H1 (cell line): ENCODE measurements around the gene SPSB2. TPM values are rescaled to one million over a fixed set of nuclear protein-coding genes. Genes with fewer than 3 reads are reported as not detected.

ENCODE experiments used
- CTCF ChIA-PET: fragments of 300-600 bp; sonication (Branson Sonifier 250); formaldehyde crosslinking; loops from one replicate; lab custom pipeline; 2021; ENCODE audit not compliant: partially characterized antibody; lab: Charles Lee
- POLR2A ChIA-PET: fragments of 300-600 bp; sonication (Branson Sonifier 250); formaldehyde crosslinking; loops from one replicate; lab custom pipeline; 2021; ENCODE audit warnings: inconsistent platforms; ENCODE audit not compliant: partially characterized antibody; lab: Charles Lee
- DNase-seq, 2 experiments: peaks; one replicate each; pipeline versions ENCODE4 v3.0.0 to v3.0.0-alpha.2; 2010 to 2022; ENCODE audit warnings: low spot score in 2 of 2, low read depth in 1 of 2, mixed read lengths in 1 of 2
- FAIRE-seq: peaks from 2 replicates; lab custom pipeline; 2011; peaks lifted over from hg19 to GRCh38; lab: Jason Lieb, UNC
- H2AFZ ChIP-seq: 2 replicates; pipeline ENCODE4 v1.8.1; 2012; ENCODE audit warnings: low read length, inconsistent platforms
- H2AK5ac ChIP-seq: 2 replicates; pipeline ENCODE4 v1.6.1; 2013; ENCODE audit warnings: low read depth, low read length
- H2BK120ac ChIP-seq: replicated peaks from 2 replicates; pipeline ENCODE3; 2013; ENCODE audit warnings: low read depth, low read length, inconsistent platforms
- H2BK12ac ChIP-seq: 2 replicates; pipeline ENCODE4 v1.6.1; 2013; ENCODE audit warnings: low read depth, low read length
- H2BK15ac ChIP-seq: 2 replicates; pipeline ENCODE4 v1.6.1; 2013; ENCODE audit warnings: low read length
- H2BK20ac ChIP-seq: 2 replicates; pipeline ENCODE4 v1.6.1; 2013; ENCODE audit warnings: low read length
- H2BK5ac ChIP-seq: 2 replicates; pipeline ENCODE4 v1.6.1; 2013; ENCODE audit warnings: low read depth, low read length
- H3K14ac ChIP-seq: 2 replicates; pipeline ENCODE4 v1.6.1; 2013; ENCODE audit warnings: inconsistent platforms; ENCODE audit not compliant: insufficient read length
- H3K18ac ChIP-seq: 2 replicates; pipeline ENCODE4 v1.6.1; 2013; ENCODE audit warnings: low read length; ENCODE audit errors: extremely low read depth
- H3K23ac ChIP-seq: 2 replicates; pipeline ENCODE4 v1.6.1; 2013; ENCODE audit warnings: inconsistent platforms; ENCODE audit not compliant: insufficient read length
- H3K23me2 ChIP-seq: 2 replicates; pipeline ENCODE4 v1.6.1; 2013; ENCODE audit warnings: low read depth, low read length
- H3K27ac ChIP-seq: 2 replicates; pipeline ENCODE4 v1.6.1; 2011; ENCODE audit warnings: low read depth, low read length, inconsistent platforms
- H3K27me3 ChIP-seq, 4 experiments: replicated peaks in 1 of 4; 1 replicate in 1 of 4; 2 replicates in 3 of 4; pipeline versions ENCODE4 v1.6.1 to v1.8.1; 2011 to 2013; ENCODE audit warnings: low read length in 3 of 4, mild to moderate bottlenecking in 3 of 4, inconsistent platforms in 2 of 4, mixed read lengths in 2 of 4, moderate library complexity in 1 of 4; ENCODE audit not compliant: control insufficient read depth in 3 of 4, insufficient read depth in 3 of 4; ENCODE audit errors: extremely low read depth in 1 of 4
- H3K36me3 ChIP-seq, 4 experiments: 2 replicates each; pipeline versions ENCODE4 v1.6.1 to v1.8.1; 2011 to 2013; ENCODE audit warnings: mild to moderate bottlenecking in 4 of 4, low read length in 3 of 4, moderate library complexity in 2 of 4, control low read depth in 1 of 4, inconsistent platforms in 1 of 4; ENCODE audit not compliant: insufficient read depth in 4 of 4, control insufficient read depth in 2 of 4
- H3K4ac ChIP-seq: replicated peaks from 2 replicates; pipeline ENCODE3; 2013; ENCODE audit warnings: low read length, low read depth, mixed read lengths, inconsistent platforms; ENCODE audit not compliant: insufficient read length
- H3K4me1 ChIP-seq, 4 experiments: replicated peaks in 1 of 4; 1 replicate in 1 of 4; 2 replicates in 3 of 4; pipeline versions ENCODE4 v1.6.1 to v1.8.1; 2011 to 2013; ENCODE audit warnings: low read length in 3 of 4, inconsistent platforms in 2 of 4, mixed read lengths in 1 of 4; ENCODE audit not compliant: insufficient read depth in 4 of 4, control insufficient read depth in 3 of 4
- H3K4me2 ChIP-seq, 2 experiments: 2 replicates each; pipeline versions ENCODE4 v1.6.1 to v1.8.1; 2011 to 2013; ENCODE audit warnings: low read depth in 2 of 2, low read length in 2 of 2, control low read depth in 1 of 2, inconsistent platforms in 1 of 2, mild to moderate bottlenecking in 1 of 2; ENCODE audit not compliant: insufficient read depth in 1 of 2
- H3K4me3 ChIP-seq, 4 experiments: fragments of 200-600, 300-600 bp in 1 of 4; sonication (generic), shearing (Covaris generic), sonication (Bioruptor Twin) in 1 of 4; 2 replicates each; pipeline versions ENCODE4 v1.5.1 to v1.8.1; 2011 to 2016; ENCODE audit warnings: low read length in 4 of 4, low read depth in 3 of 4, control low read depth in 2 of 4, inconsistent platforms in 2 of 4, mild to moderate bottlenecking in 2 of 4, mixed read lengths in 1 of 4, moderate library complexity in 1 of 4; ENCODE audit not compliant: insufficient read depth in 2 of 4; ENCODE audit errors: extremely low read depth in 1 of 4
- H3K56ac ChIP-seq: replicated peaks from 2 replicates; pipeline ENCODE3; 2013; ENCODE audit warnings: low read depth, mild to moderate bottlenecking, mixed read lengths, low read length, inconsistent platforms; ENCODE audit not compliant: insufficient read length
- H3K79me1 ChIP-seq: 2 replicates; pipeline ENCODE4 v1.6.1; 2013; ENCODE audit warnings: low read depth, low read length, control low read depth
- H3K79me2 ChIP-seq, 2 experiments: 2 replicates each; pipeline versions ENCODE4 v1.6.1 to v1.8.1; 2012 to 2013; ENCODE audit warnings: low read length in 2 of 2, mild to moderate bottlenecking in 2 of 2, inconsistent platforms in 1 of 2; ENCODE audit not compliant: insufficient read depth in 2 of 2, control insufficient read depth in 1 of 2
- H3K9ac ChIP-seq, 4 experiments: replicated peaks in 1 of 4; 1 replicate in 1 of 4; 2 replicates in 3 of 4; pipeline versions ENCODE4 v1.6.1 to v1.8.1; 2011 to 2013; ENCODE audit warnings: low read depth in 3 of 4, low read length in 3 of 4, control low read depth in 2 of 4, mild to moderate bottlenecking in 2 of 4, moderate library complexity in 2 of 4, inconsistent platforms in 1 of 4; ENCODE audit errors: extremely low read depth in 1 of 4
- H3K9me3 ChIP-seq, 2 experiments: 2 replicates each; pipeline versions ENCODE4 v1.6.1 to v1.8.1; 2012 to 2013; ENCODE audit warnings: mild to moderate bottlenecking in 2 of 2, moderate library complexity in 2 of 2, control low read depth in 1 of 2, inconsistent platforms in 1 of 2, low read depth in 1 of 2, low read length in 1 of 2, mixed read lengths in 1 of 2; ENCODE audit not compliant: insufficient read depth in 2 of 2
- H4K20me1 ChIP-seq, 2 experiments: replicated peaks in 1 of 2; 2 replicates each; pipeline versions ENCODE3 to v1.8.1; 2011 to 2013; ENCODE audit warnings: inconsistent platforms in 2 of 2, low read length in 2 of 2, mild to moderate bottlenecking in 1 of 2; ENCODE audit not compliant: insufficient read depth in 2 of 2, control insufficient read depth in 1 of 2
- H4K5ac ChIP-seq: 2 replicates; pipeline ENCODE4 v1.6.1; 2013; ENCODE audit warnings: low read length, low read depth, mixed read lengths, inconsistent platforms; ENCODE audit not compliant: insufficient read length
- H4K8ac ChIP-seq: 2 replicates; pipeline ENCODE4 v1.8.0; 2013; ENCODE audit warnings: mild to moderate bottlenecking, moderate library complexity, low read length, inconsistent platforms; ENCODE audit not compliant: insufficient read depth; ENCODE audit errors: extremely low read depth
- H4K91ac ChIP-seq: replicated peaks from 2 replicates; pipeline ENCODE3; 2013; ENCODE audit warnings: low read length, mixed read lengths, inconsistent platforms; ENCODE audit not compliant: insufficient read length
- ASH2L ChIP-seq: fragments of 200-600, 300-600 bp; sonication (generic); IDR thresholded peaks from one replicate; pipeline ENCODE4 v1.7.1; 2017; ENCODE audit warnings: low read length
- BRCA1 ChIP-seq: IDR thresholded peaks from 2 replicates; pipeline ENCODE4 v1.6.1; 2012; ENCODE audit warnings: low read depth, low read length, improper control_type of control experiment
- CHD1 ChIP-seq: IDR thresholded peaks from 2 replicates; pipeline ENCODE4 v1.6.1; 2012; ENCODE audit warnings: low read depth, low read length, improper control_type of control experiment
- HDAC2 ChIP-seq, 2 experiments: fragments of 300-600 bp in 1 of 2; sonication (generic) in 1 of 2; IDR thresholded peaks; 2 replicates each; pipeline ENCODE4 v1.6.1; 2011 to 2012; ENCODE audit warnings: low read depth in 2 of 2, low read length in 2 of 2, mild to moderate bottlenecking in 2 of 2, moderate library complexity in 2 of 2, borderline replicate concordance in 1 of 2, inconsistent platforms in 1 of 2
- HDAC6 ChIP-seq: IDR thresholded peaks from one replicate; pipeline ENCODE4 v1.7.1; 2012; ENCODE audit warnings: low read depth, mild to moderate bottlenecking, inconsistent platforms, low read length, moderate library complexity
- KDM4A ChIP-seq: IDR thresholded peaks from one replicate; pipeline ENCODE4 v1.7.1; 2012; ENCODE audit warnings: low read depth, mild to moderate bottlenecking, moderate library complexity, low read length, inconsistent platforms; ENCODE audit not compliant: severe bottlenecking
- PHF8 ChIP-seq: fragments of 200-600 bp; sonication (generic); conservative IDR thresholded peaks from 2 replicates; pipeline ENCODE4 v1.7.1; 2012; ENCODE audit warnings: low read depth, mild to moderate bottlenecking, inconsistent platforms, low read length, moderate library complexity
- RNF2 ChIP-seq: fragments of 200-900, 300-1000 bp; sonication (generic); IDR thresholded peaks from 2 replicates; pipeline ENCODE4 v1.7.1; 2016; ENCODE audit warnings: borderline replicate concordance, low read depth, mild to moderate bottlenecking, antibody characterized with exemption, low read length; ENCODE audit not compliant: poor library complexity, severe bottlenecking; ENCODE audit errors: missing control alignments
- SIRT6 ChIP-seq: IDR thresholded peaks from one replicate; pipeline ENCODE4 v1.7.1; 2012; ENCODE audit warnings: low read length, inconsistent platforms
- YY1 ChIP-seq: IDR thresholded peaks from 2 replicates; pipeline ENCODE4 v1.6.1; 2011; ENCODE audit warnings: low read depth, mild to moderate bottlenecking, low read length
- WGBS, 2 experiments: shearing (Covaris generic) in 1 of 2; methylation state at CpG; one replicate each; pipeline versions ENCODE4 v1.1.6 to v1.1.7; 2013 to 2015; ENCODE audit warnings: low lambda C conversion rate in 2 of 2, mixed read lengths in 2 of 2, inconsistent platforms in 1 of 2, low coverage in 1 of 2, missing lambda C conversion rate in 1 of 2; ENCODE audit not compliant: insufficient replicate concordance in 2 of 2, insufficient coverage in 1 of 2, insufficient read length in 1 of 2; ENCODE audit errors: extremely low coverage in 1 of 2, missing lambda C conversion rate in 1 of 2; 5-methylcytosine and 5-hydroxymethylcytosine counted together
- polyA plus RNA-seq, 7 experiments: library from polyadenylated mRNA; depleted of rRNA in 3 of 7; stranded (reverse) in 5 of 7; unstranded in 2 of 7; fragments of >200 nt in 5 of 7; fragments of 200-250 nt in 2 of 7; gene quantifications; 1 replicate in 5 of 7; 2 replicates in 1 of 7; 4 replicates in 1 of 7; pipeline versions ENCODE4 v1.2.1 to v1.2.3, GENCODE V29; 2011 to 2013; ENCODE audit warnings: missing spikeins in 2 of 7, mixed read lengths in 2 of 7
- total RNA-seq: library from RNA; stranded (reverse); fragmentation: NEBNext Ultra II Directional; extraction: Animal tissue kit (Norgen Biotek cat#: 25700); gene quantifications from 2 replicates; pipeline ENCODE4 v1.2.1, GENCODE V29; 2021

Gene SPSB2
- total and polyA plus RNA-seq, 2 of the 8 experiments (the other 6 are each of a cell fraction or from before 2014, with no cell fraction given) = 13.0 to 23.2 TPM

- H4K5ac ChIP-seq = peak within 1 kb of the TSS; percentile 31
- FAIRE-seq (no peak), DNase-seq (peak in 1 of 2 experiments; percentile 82)
- peak within 1 kb of the TSS; percentile 91; the same call in 1 of the 2 replicates for H2AK5ac ChIP-seq
- H3K27me3 ChIP-seq = peaks cover 0 to 12% (median 9%) of the 10 kb centered on the region in 4 experiments; a peak in 6 of 7 replicates
- peak within 1 kb of the TSS; percentile 3 for H3K56ac ChIP-seq
- H3K79me2 ChIP-seq = no peaks in the 10 kb centered on the region
- peak within 1 kb of the TSS in 2 of 4 experiments; percentile 40 to 61; a peak in 6 of 7 replicates for H3K9ac ChIP-seq
- H4K8ac ChIP-seq = no peak within 1 kb of the TSS; the same call in 1 of the 2 replicates
- H3K14ac ChIP-seq = peak within 1 kb of the TSS; percentile 71
- H2AFZ ChIP-seq = 0 out of 2 replicates have a peak within 1 kb of the TSS, but pooled peaks have one; percentile 6
- H3K79me1 ChIP-seq = no peaks in the 10 kb centered on the region; the same call in 1 of the 2 replicates
- H3K9me3 ChIP-seq = no peaks in the 10 kb centered on the region
- H3K4me3 ChIP-seq = peak within 1 kb of the TSS; percentile 53 to 72 (median 60)
- H4K20me1 ChIP-seq = peaks cover 0 to 10% of the 10 kb centered on the region in 2 experiments
- ChIA-PET POLR2A (interaction anchor here (0.7 to 27.1 kb wide), 24 partner anchors 10 to 283 kb away, joined by 3 to 388 read pairs (median 4); partner anchors contain the start of genes C12orf57, CDCA3, COPS7A and GNB3), CTCF (interaction anchor here (0.8 to 23.7 kb wide), 13 partner anchors 11 to 201 kb away, joined by 3 to 532 read pairs (median 5); partner anchors contain the start of genes CD4, COPS7A, GNB3 and LAG3)
- no peaks in the 10 kb centered on the region for H3K36me3 ChIP-seq
- H3K23ac ChIP-seq = no peak within 1 kb of the TSS
- peak within 1 kb of the TSS; percentile 100 for H2BK15ac ChIP-seq
- peak within 1 kb of the TSS; percentile 83 for H4K91ac ChIP-seq
- H3K4me1 ChIP-seq = peaks cover 4 to 59% (median 35%) of the 10 kb centered on the region in 4 experiments
- peak within 1 kb of the TSS; percentile 84; the same call in 1 of the 2 replicates for H2BK12ac ChIP-seq
- no peak within 1 kb of the TSS; the same call in 1 of the 2 replicates for H3K27ac ChIP-seq
- H3K18ac ChIP-seq = peak within 1 kb of the TSS; percentile 94
- H3K23me2 ChIP-seq = peaks cover 28% of the 10 kb centered on the region
- peak within 1 kb of the TSS; percentile 82 for H3K4ac ChIP-seq
- H2BK120ac ChIP-seq = peak within 1 kb of the TSS; percentile 82
- 0% methylated on average over 1 of the region's 28 CpGs; no CpG with 5 or more reads in 1 of the 2 experiments for WGBS, 2 experiments
- H2BK20ac ChIP-seq = peak within 1 kb of the TSS; percentile 55
- peak within 1 kb of the TSS; percentile 94 to 98 for H3K4me2 ChIP-seq
- peak within 1 kb of the TSS; percentile 89; the same call in 1 of the 2 replicates for H2BK5ac ChIP-seq
- no peak for TF ChIP-seq BRCA1
- TF ChIP-seq CHD1 = no peak
- TF ChIP-seq SIRT6 = no peak
- TF ChIP-seq YY1 = peak; percentile 17; the same call in 1 of the 2 replicates
- no peak for TF ChIP-seq HDAC6
- peak; percentile 49 for TF ChIP-seq ASH2L
- TF ChIP-seq HDAC2 (IDR thresholded peaks at IDR 0.05; ENCODE audit: borderline replicate concordance in 1 of 2, low read depth in 2 of 2, low read length in 2 of 2) = no peak
- TF ChIP-seq KDM4A = no peak
- TF ChIP-seq PHF8 = no peak
- TF ChIP-seq RNF2 = no peak
Measured at GRCh38 chr12:6821591-6822425, 51.3 kb downstream of the SPSB2 start, which contains the start of gene GPR162. TSS of gene GPR162 (plus strand) at chr12:6821821. CDS start at chr12:6823899, 2,078 bp downstream.
